ENCODE results near the gene DDX1.

Gene DDX1

GRCh38 chr2:15596968-15597367, 5.3 kb downstream of the DDX1 start:
- TF ChIP-seq FOXM1 (IDR thresholded peaks at IDR 0.05; ENCODE audit: borderline replicate concordance, low read depth) (no peak), EGR1 (IDR thresholded peaks at IDR 0.05) (no peak), ZBTB7A (IDR thresholded peaks at IDR 0.05; ENCODE audit: low read depth) (no peak), CEBPB (IDR thresholded peaks at IDR 0.05) (no peak), TCF12 (IDR thresholded peaks at IDR 0.05; ENCODE audit: low read depth) (no peak), NFIC (IDR thresholded peaks at IDR 0.05) (no peak), TAF1 (IDR thresholded peaks at IDR 0.05; ENCODE audit: low read depth) (no peak), EP300 (IDR thresholded peaks at IDR 0.05; ENCODE audit: borderline replicate concordance) (no peak), RAD21 (IDR thresholded peaks at IDR 0.05; ENCODE audit: low read depth) (no peak), YY1 (IDR thresholded peaks at IDR 0.05; ENCODE audit: low read depth) (no peak), CREB1 (IDR thresholded peaks at IDR 0.05; ENCODE audit: low read depth) (no peak), MAX (IDR thresholded peaks at IDR 0.05) (no peak), TEAD4 (IDR thresholded peaks at IDR 0.05) (no peak)
- TF ChIP-seq, protein P1, sequence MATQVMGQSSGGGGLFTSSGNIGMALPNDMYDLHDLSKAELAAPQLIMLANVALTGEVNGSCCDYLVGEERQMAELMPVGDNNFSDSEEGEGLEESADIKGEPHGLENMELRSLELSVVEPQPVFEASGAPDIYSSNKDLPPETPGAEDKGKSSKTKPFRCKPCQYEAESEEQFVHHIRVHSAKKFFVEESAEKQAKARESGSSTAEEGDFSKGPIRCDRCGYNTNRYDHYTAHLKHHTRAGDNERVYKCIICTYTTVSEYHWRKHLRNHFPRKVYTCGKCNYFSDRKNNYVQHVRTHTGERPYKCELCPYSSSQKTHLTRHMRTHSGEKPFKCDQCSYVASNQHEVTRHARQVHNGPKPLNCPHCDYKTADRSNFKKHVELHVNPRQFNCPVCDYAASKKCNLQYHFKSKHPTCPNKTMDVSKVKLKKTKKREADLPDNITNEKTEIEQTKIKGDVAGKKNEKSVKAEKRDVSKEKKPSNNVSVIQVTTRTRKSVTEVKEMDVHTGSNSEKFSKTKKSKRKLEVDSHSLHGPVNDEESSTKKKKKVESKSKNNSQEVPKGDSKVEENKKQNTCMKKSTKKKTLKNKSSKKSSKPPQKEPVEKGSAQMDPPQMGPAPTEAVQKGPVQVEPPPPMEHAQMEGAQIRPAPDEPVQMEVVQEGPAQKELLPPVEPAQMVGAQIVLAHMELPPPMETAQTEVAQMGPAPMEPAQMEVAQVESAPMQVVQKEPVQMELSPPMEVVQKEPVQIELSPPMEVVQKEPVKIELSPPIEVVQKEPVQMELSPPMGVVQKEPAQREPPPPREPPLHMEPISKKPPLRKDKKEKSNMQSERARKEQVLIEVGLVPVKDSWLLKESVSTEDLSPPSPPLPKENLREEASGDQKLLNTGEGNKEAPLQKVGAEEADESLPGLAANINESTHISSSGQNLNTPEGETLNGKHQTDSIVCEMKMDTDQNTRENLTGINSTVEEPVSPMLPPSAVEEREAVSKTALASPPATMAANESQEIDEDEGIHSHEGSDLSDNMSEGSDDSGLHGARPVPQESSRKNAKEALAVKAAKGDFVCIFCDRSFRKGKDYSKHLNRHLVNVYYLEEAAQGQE (IDR thresholded peaks at IDR 0.05; ENCODE audit: low read depth): no peak
- TF ChIP-seq, protein P2, sequence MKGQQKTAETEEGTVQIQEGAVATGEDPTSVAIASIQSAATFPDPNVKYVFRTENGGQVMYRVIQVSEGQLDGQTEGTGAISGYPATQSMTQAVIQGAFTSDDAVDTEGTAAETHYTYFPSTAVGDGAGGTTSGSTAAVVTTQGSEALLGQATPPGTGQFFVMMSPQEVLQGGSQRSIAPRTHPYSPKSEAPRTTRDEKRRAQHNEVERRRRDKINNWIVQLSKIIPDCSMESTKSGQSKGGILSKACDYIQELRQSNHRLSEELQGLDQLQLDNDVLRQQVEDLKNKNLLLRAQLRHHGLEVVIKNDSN (IDR thresholded peaks at IDR 0.05): no peak

- no peak for TF ChIP-seq EP300 (IDR thresholded peaks at IDR 0.05; ENCODE audit: borderline replicate concordance)
- no peak for TF ChIP-seq FOXM1 (IDR thresholded peaks at IDR 0.05; ENCODE audit: borderline replicate concordance, low read depth)
Observed at GRCh38 chr2:15599994-15600393, 8.3 kb downstream of the DDX1 start.

GRCh38 chr2:15601681-15602080, 10.0 kb downstream of the DDX1 start:
- TF ChIP-seq CREB1 (IDR thresholded peaks at IDR 0.05; ENCODE audit: low read depth): no peak
- no peak for TF ChIP-seq CEBPB (IDR thresholded peaks at IDR 0.05)
- TF ChIP-seq NFIC (IDR thresholded peaks at IDR 0.05): no peak
- no peak for TF ChIP-seq ZBTB7A (IDR thresholded peaks at IDR 0.05; ENCODE audit: low read depth)
- TF ChIP-seq EGR1 (IDR thresholded peaks at IDR 0.05): no peak
- TF ChIP-seq, protein P1 (IDR thresholded peaks at IDR 0.05; ENCODE audit: low read depth): no peak
- no peak for TF ChIP-seq FOXM1 (IDR thresholded peaks at IDR 0.05; ENCODE audit: borderline replicate concordance, low read depth)
- no peak for TF ChIP-seq YY1 (IDR thresholded peaks at IDR 0.05; ENCODE audit: low read depth)
- no peak for TF ChIP-seq TCF12 (IDR thresholded peaks at IDR 0.05; ENCODE audit: low read depth)
- no peak for TF ChIP-seq MAX (IDR thresholded peaks at IDR 0.05)
- no peak for TF ChIP-seq EP300 (IDR thresholded peaks at IDR 0.05; ENCODE audit: borderline replicate concordance)
- TF ChIP-seq, protein P2 (IDR thresholded peaks at IDR 0.05): no peak
- TF ChIP-seq TEAD4 (IDR thresholded peaks at IDR 0.05): no peak
- TF ChIP-seq RAD21 (IDR thresholded peaks at IDR 0.05; ENCODE audit: low read depth): no peak

- no peak for TF ChIP-seq EGR1 (IDR thresholded peaks at IDR 0.05)
- TF ChIP-seq EP300 (IDR thresholded peaks at IDR 0.05; ENCODE audit: borderline replicate concordance): no peak
- TF ChIP-seq, protein P1 (IDR thresholded peaks at IDR 0.05; ENCODE audit: low read depth): no peak
- no peak for TF ChIP-seq YY1 (IDR thresholded peaks at IDR 0.05; ENCODE audit: low read depth)
- TF ChIP-seq, protein P2 (IDR thresholded peaks at IDR 0.05): no peak
- TF ChIP-seq TAF1 (IDR thresholded peaks at IDR 0.05; ENCODE audit: low read depth): no peak
- TF ChIP-seq ZBTB7A (IDR thresholded peaks at IDR 0.05; ENCODE audit: low read depth): no peak
- no peak for TF ChIP-seq NFIC (IDR thresholded peaks at IDR 0.05)
- no peak for TF ChIP-seq CREB1 (IDR thresholded peaks at IDR 0.05; ENCODE audit: low read depth)
- TF ChIP-seq MAX (IDR thresholded peaks at IDR 0.05): no peak
Observed at GRCh38 chr2:15602393-15602792, 10.7 kb downstream of the DDX1 start.

Measured in Ishikawa (cell line).